Nephron (organoid): ENCODE results near the gene NPBWR2.
"Not testable (repeated sequence)": the region's sequence is repeated elsewhere in the genome, so short reads cannot be mapped to it uniquely, and the experiment has no call there.

Experiments
- H3K27ac Mint-ChIP-seq, 3 experiments: 2 replicates each; pipeline ENCODE4 v1.8.0; 2020; ENCODE audit warnings: mixed read lengths in 3 of 3, mild to moderate bottlenecking in 2 of 3, moderate library complexity in 1 of 3
- H3K27me3 Mint-ChIP-seq: 2 replicates; pipeline ENCODE4 v1.8.0; 2021; ENCODE audit warnings: low read depth, mild to moderate bottlenecking, moderate library complexity, mixed read lengths
- H3K36me3 Mint-ChIP-seq: 2 replicates; pipeline ENCODE4 v1.8.0; 2020; ENCODE audit warnings: low read depth, mixed read lengths
- H3K4me1 Mint-ChIP-seq: 2 replicates; pipeline ENCODE4 v1.8.0; 2020; ENCODE audit warnings: mixed read lengths
- H3K4me3 Mint-ChIP-seq, 3 experiments: 2 replicates each; pipeline ENCODE4 v1.8.0; 2020; ENCODE audit warnings: mild to moderate bottlenecking in 3 of 3, mixed read lengths in 3 of 3, moderate library complexity in 2 of 3
- H3K9me3 Mint-ChIP-seq: 2 replicates; pipeline ENCODE4 v1.8.0; 2020; ENCODE audit warnings: mixed read lengths
- CTCF ChIP-seq, 3 experiments: fragments of 200-600 bp; sonication (generic); IDR thresholded peaks; one replicate each; pipeline ENCODE4 v1.5.0; 2021; ENCODE audit warnings: antibody characterized with exemption in 3 of 3; ENCODE audit not compliant: unreplicated experiment in 3 of 3

The NPBWR2 gene

DNA sequence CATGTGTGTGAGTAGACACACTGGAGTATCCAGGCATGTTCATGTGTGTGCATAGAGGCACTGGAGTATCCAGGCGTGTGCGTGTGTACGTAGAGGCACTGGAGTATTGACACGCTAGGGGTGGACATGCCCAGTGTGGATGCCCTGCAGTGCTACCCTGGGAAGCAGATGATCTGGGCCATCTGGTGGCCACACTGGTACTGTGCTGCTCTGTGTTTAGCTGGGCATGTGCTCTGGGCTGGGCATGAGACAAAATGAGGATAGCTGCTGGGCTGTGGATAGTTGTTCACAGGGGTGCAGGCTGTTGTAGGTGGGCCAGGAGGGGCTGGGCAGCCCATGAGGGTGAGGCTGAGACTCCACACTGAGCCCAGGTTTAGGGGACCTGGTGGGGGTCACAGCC, 24.0 kb upstream of the NPBWR2 start:
- Mint-ChIP-seq H3K27me3 (peaks cover 33% of the 10 kb centered on the region), H3K27ac (no peak overlapping the region), H3K4me1 (no peaks in the 10 kb centered on the region), H3K9me3 (peaks cover 6% of the 10 kb centered on the region), H3K4me3 (no peak overlapping the region), H3K36me3 (no peaks in the 10 kb centered on the region)
- TF ChIP-seq CTCF (IDR thresholded peaks at IDR 0.05; ENCODE audit: unreplicated experiment in 3 of 3) = no peak

DNA sequence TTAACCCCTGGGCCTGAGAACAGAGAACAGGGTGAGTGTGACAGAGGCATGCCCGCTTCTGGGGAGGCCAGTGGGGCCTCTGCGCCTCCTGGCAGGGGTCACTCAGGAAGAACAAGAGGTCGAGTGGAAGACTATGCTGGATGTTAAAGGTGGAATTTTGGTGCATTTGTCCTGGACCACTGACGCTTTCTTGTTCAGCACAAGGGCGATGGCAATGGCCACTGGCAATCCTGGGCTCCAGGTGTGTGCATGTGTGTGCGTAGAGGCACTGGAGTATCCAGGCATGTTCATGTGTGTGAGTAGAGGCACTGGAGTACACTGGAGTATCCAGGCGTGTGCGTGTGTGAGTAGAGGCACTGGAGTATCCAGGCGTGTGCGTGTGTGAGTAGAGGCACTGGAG, 23.5 kb upstream of the NPBWR2 start:
- no peak for TF ChIP-seq CTCF (IDR thresholded peaks at IDR 0.05; ENCODE audit: unreplicated experiment in 3 of 3)
- Mint-ChIP-seq H3K27ac (no peak overlapping the region), H3K4me3 (no peak overlapping the region), H3K4me1 (no peaks in the 10 kb centered on the region), H3K9me3 (peaks cover 6% of the 10 kb centered on the region), H3K27me3 (peaks cover 30% of the 10 kb centered on the region), H3K36me3 (no peaks in the 10 kb centered on the region)

GRCh38 chr20:64130271-64130670, 22.9 kb upstream of the NPBWR2 start:
- H3K4me1 Mint-ChIP-seq = no peaks in the 10 kb centered on the region
- H3K27me3 Mint-ChIP-seq = peaks cover 24% of the 10 kb centered on the region
- no peaks in the 10 kb centered on the region for H3K36me3 Mint-ChIP-seq
- no peak for TF ChIP-seq CTCF (IDR thresholded peaks at IDR 0.05; ENCODE audit: unreplicated experiment in 3 of 3)
- no peak overlapping the region for H3K4me3 Mint-ChIP-seq
- H3K27ac Mint-ChIP-seq = no peak overlapping the region
- H3K9me3 Mint-ChIP-seq = peaks cover 6% of the 10 kb centered on the region

DNA sequence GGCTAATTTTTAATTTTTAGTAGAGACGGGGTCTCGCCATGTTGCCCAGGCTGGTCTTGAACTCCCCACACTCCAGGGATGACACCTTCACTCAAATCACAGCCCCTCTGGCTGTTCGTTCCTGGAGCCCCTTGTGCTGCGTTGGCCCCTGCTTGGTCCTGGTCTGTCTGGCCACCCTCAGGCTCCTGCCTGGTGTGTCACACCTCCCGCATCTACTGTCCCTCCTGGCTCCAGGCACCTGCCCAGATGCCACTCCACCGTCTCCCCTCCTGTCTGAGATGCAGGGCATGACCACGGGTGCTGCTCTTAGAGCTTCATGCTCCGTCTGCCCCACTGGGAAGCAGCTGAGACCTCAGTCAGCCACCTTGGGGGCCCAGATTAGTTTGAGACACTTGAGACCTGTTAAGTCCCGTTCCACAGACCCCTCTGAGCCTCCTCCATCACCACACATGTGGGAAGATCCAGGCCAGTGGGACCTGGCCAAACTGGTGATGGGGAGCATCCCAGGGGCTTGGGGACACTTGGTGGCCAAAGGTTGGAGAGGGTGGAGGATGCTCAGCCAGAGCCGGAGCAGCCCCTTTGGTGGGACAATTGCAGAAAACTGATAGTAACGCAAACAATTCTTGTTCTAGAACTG, 21.9 kb upstream of the NPBWR2 start:
- no peak for TF ChIP-seq CTCF (IDR thresholded peaks at IDR 0.05; ENCODE audit: unreplicated experiment in 3 of 3)
- H3K36me3 Mint-ChIP-seq = no peaks in the 10 kb centered on the region
- no peak overlapping the region for H3K4me3 Mint-ChIP-seq
- H3K27ac Mint-ChIP-seq = no peak overlapping the region
- H3K27me3 Mint-ChIP-seq = peaks cover 28% of the 10 kb centered on the region
- H3K4me1 Mint-ChIP-seq = no peaks in the 10 kb centered on the region
- peaks cover 6% of the 10 kb centered on the region for H3K9me3 Mint-ChIP-seq

GRCh38 chr20:64123517-64123916, 16.2 kb upstream of the NPBWR2 start:
- H3K36me3 Mint-ChIP-seq, H3K9me3 Mint-ChIP-seq, H3K4me3 Mint-ChIP-seq, H3K4me1 Mint-ChIP-seq, H3K27ac Mint-ChIP-seq: not testable (repeated sequence)
- H3K27me3 Mint-ChIP-seq = peaks cover 41% of the 10 kb centered on the region

- H3K4me1 Mint-ChIP-seq, H3K27ac Mint-ChIP-seq, H3K9me3 Mint-ChIP-seq, H3K36me3 Mint-ChIP-seq, H3K4me3 Mint-ChIP-seq: not testable (repeated sequence)
- peaks cover 37% of the 10 kb centered on the region for H3K27me3 Mint-ChIP-seq
Observed at GRCh38 chr20:64122927-64123326, 15.6 kb upstream of the NPBWR2 start.

GRCh38 chr20:64121586-64121985, 14.2 kb upstream of the NPBWR2 start:
- Mint-ChIP-seq H3K27ac (no peak overlapping the region), H3K27me3 (peaks cover 37% of the 10 kb centered on the region), H3K4me3 (no peak overlapping the region), H3K36me3 (no peaks in the 10 kb centered on the region), H3K9me3 (no peaks in the 10 kb centered on the region), H3K4me1 (peaks cover 6% of the 10 kb centered on the region)
- TF ChIP-seq CTCF (IDR thresholded peaks at IDR 0.05; ENCODE audit: unreplicated experiment in 3 of 3) = no peak
